ENCODE results near the gene PLA2G6.
"Not testable (repeated sequence)": the region's sequence is repeated elsewhere in the genome, so short reads cannot be mapped to it uniquely, and the experiment has no call there.

PLA2G6 gene

DNA sequence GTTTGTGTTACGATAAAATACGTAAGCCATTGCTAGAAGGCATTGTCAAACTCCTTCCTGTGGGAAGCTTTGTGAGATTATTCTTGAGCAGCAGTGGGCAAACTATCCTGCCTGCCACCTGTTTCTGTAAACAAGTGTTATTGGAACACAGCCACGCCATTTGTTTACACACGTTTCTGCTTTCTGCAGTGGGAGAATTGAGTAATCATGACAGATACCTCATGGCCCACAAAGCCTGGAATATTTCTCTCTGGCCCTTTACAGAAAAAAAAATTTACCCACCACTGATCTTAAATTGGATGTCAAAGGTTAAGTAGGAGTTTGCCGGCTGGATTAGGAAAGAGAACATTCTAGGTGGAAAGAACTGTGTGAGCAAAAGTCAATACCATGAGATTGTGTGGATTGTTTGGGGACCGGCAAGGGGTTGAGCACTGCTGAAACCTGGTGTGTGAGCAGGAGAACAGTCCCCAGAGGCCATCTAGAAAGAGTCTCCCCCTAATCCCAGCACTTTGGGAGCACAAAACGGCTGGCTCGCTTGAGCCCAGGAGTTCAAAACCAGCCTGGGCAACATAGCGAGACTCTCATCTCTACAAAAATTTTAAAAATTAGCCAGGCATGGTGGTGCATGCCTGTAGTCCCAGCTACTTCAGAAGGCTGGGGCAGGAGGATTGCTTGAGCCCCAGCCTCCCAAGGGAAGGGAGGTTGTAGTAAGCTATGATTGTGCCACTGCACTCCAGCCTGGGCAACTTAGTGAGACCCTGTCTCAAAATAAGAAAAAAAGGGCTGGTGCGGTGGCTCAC, 6.0 kb upstream of the PLA2G6 start:
- no peak for DNase-seq

- DNase-seq: no peak
Measured at GRCh38 chr22:38186429-38186828, 4.8 kb upstream of the PLA2G6 start.

DNA sequence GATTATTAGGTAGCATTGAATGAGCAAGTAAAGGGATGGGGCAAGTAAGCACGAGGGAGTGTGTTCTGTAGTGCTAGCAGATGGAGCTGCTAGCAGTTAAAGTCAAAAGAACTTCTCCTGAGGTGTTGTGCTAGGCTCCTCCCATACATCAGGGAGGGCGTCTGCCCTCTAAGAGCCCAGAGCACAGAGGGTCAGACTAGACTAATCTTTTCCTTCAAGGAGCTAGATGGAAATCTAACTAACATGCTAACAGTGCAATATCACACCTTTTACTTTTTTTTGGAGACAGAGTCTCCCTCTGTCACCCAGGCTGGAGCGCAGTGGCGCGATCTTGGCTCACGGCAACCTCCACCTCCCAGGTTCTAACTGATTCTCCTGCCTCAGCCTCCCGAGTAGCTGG, 3.2 kb upstream of the PLA2G6 start:
- DNase-seq: no peak

DNA sequence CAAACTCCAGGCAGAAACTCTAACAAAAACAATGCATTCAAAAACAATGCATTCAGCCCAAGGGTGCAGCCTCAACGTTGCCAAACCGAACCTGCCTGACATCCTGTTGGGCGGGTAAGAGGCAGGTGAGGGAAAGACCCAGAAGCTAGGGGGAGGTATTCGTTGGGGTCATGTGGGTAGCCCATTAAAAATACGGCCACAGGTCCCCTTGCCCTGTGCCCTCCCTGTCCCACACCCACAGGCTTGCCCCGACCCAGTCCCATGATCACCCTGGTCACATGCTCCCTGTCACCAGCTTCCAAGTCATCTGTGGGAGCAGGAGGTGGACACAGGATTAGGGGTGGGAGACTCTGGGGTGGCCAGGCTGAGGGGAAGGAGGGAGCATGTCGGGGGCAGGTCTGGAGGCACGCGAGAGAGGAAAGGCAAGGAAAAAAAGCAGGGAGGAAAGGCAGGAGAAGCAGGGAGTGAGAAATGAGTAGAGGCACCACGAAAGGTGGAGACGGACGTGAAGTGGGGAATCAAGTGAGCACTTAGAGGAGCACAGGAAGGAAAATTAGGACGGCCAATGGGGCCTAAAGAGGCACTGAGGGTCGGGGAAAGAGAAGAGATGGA, 683 bp downstream of the PLA2G6 start:
- peak; percentile 74 for DNase-seq

- not testable (repeated sequence) for DNase-seq
Measured at GRCh38 chr22:38178605-38178937, 3.1 kb downstream of the PLA2G6 start.

DNA sequence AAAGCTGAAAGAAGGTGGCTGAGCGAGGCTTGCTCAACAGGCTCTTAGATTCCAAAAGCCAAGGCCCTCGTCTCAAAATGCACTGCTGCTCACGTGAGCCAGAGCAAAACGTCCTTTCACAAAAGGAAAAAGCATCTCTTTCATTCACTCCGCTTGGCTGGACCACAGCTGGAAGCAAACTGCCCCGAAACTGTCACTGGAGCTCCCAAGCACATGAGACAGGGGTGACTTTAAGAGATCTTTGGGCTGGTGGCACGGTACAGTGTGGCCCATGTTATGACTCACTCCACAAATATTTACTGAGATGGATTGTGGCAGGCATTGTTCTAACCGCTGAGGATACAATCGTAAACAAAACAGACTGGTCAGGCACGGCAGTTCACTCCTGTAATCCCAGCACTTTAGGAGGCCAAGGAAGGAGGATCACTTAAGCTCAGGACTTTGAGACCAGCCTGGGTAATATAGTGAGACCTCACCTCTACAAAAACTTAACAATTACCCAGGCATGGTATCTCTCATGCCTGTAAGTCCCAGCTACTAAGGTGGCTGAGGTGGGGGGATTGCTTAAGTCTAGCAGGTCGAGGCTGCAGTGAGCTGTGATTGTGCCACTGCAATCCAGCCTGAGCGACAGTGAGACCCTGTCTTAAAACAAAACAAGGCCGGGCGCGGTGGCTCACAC, 3.6 kb downstream of the PLA2G6 start:
- DNase-seq: no peak

GRCh38 chr22:38177571-38177925, 4.1 kb downstream of the PLA2G6 start:
- DNase-seq: not testable (repeated sequence)

DNA sequence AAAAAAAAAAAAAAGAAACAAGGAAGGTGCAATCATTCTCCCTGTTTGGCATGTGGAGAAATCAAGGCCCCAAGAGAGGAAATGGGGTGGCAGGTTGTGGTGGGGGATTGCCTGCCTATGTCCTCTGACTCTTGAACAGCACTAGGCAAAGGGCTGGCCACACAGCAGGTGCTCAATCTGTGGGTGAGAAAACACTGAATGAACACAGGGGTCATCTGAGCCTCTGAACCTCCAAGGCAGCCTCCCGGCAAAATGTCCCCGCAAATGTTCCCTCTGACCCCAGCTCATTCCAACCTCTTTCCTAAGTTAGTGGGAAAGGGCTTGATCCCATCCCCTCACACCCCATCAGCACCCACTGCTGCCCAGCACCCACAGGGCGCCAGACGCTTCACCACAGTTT, 4.6 kb downstream of the PLA2G6 start:
- DNase-seq: peak; percentile 35

DNA sequence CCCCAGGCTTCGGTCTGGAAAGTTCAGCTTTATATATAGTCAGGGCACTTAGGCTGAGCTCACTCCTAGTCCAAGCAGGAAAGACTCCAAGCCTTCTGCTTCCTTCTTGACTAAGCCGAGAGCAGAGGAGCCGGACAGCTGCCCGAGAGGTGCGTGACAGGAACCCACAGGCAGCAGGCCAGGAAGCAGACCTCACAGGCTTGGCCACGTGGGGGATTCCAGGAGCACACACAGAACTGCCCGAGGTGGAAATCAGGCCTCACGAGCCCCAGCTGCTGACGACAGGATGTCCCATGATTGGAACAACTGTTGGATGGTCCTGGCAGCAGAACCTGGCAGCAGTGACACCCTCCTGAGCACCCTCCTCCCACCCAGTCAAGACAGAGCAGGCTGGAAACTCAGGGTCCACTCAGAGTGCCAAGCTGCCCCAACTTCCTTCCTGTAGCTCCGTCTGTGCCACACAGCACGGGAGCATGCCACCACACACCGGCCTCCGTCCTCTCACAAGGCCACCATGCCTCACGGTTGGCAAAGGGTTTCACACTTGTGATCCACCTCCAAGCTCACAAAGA, 5.4 kb downstream of the PLA2G6 start:
- DNase-seq: peak; percentile 69

DNA sequence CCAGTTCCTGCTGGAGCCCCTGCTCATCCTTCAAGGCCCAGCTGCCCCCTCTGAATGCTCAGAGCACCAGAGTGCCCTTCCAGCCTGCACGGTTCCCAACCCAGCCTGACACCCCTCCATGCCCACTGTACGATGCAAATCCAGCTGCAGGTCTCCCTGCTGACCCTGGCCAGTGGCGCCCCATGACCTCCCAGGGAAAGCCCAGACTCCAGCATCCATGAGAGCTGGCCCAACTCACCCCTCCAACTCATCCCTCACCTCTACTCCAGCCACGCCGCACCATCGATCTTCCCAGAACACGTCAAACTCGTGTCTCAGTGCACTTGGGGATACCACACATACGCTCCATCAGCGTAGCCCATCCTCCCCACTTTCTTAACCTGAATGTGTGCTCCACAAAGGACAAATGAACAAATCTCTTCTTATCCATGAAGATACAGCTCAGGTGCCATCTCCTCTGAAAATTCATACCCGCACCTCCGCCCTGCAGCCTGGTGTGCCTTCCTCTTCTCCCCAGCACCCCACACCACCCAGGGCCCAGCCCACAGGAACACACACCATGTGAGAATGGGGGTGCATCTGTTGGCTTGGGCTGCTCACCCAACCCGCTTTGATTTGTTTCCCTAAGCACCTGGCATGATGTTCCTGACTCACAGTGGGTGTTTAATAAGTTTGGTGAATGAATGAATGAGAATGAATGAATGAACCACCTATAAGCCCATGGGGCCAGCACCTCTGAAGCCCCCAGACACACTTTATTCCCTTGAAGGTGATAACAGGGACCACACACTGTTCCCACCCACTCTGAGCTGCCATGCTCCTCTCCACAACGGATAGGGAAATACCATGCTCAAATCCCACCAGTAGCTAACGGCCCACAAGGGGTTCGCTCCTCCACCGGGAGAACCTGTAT, 6.2 kb downstream of the PLA2G6 start:
- DNase-seq: no peak

DNA sequence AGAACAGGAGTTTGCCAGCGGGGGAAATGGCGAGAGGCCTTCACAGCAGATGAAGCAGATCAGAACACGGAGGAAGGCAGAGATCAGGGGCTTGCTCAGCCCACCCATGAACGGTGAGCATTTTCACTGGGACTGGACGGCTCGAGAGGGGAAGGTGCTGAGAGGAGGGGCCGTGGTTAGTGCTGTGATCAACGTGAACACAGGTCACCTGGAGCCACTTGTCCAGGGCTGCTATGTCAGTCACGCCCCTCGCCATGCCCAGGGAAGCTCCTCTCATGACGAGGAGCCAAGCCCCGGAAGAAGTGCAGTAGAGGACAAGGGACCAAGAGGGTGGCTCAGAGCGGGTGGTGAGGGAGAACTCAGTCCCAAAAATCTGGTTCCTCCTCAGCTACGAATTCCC, 7.0 kb downstream of the PLA2G6 start:
- no peak for DNase-seq

- no peak for DNase-seq
Measured at GRCh38 chr22:38173641-38173906, 8.1 kb downstream of the PLA2G6 start.

GRCh38 chr22:38172832-38173640, 8.6 kb downstream of the PLA2G6 start:
- DNase-seq: peak; percentile 64

DNA sequence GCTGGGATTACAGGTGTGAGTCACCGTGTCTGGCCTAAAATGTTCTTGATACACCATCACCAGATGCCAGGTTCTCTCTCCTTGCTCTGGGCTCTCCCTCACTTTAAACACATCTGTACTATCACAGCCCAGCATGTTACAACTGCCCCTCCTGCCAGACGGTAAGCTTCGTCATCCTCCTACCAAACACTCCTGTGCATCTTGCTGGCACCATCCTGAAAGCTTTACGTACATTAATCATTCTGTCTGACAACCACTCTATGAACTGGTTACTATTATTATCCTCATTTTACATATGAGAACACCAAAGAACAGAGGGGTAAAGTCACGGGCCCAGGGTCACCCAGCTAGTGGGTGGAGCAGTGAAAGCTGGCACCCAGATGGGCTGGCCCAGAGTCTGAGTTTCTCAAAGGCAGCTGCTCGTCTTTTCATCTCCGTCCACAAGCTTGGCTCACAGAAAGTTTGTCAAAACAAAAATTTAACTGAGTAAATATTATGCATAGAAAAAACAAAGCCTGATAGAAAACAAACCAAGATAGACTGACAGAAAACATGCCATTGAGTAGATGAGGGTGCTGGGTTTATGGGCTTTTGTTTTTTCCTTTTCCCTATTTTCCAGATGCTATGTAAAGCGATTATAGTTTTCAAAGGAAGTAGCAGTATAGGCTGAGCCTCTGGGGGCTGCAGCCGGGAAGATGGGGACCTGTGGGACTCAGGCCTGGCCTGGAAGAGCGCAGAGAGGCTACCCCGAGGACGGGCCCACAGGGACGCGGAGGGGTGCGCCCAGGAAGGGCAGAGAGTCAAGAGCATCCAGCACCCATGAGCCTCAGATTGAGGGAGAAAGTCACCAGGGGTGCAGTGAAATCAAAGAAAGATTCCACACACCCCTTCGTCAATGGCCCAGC, 9.5 kb downstream of the PLA2G6 start:
- no peak for DNase-seq

- no peak for DNase-seq
Measured at GRCh38 chr22:38170469-38170868, 11.2 kb downstream of the PLA2G6 start.

DNA sequence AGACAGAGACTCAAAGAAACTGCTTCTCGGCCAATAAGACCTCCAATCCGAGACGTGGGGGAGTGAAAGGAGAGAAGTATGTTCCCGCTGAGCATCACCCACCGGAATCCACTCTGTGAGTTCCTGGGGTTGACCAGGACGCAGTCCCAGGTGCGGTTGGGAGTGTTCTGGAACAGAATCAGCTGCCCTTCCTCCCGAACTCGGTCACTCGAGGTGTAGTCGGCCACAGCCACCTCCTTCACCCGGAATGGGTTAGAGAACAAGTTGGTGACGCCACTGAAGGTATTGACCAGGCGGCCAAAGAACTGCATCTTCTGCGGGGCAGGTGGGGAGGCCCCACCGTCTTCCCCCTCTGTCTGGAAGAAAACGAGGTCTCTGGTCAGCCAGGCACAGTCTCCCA, 12.5 kb downstream of the PLA2G6 start:
- DNase-seq: no peak

- DNase-seq: no peak
Measured at GRCh38 chr22:38167988-38168407, 13.6 kb downstream of the PLA2G6 start.

GRCh38 chr22:38165922-38166593, 15.6 kb downstream of the PLA2G6 start:
- DNase-seq: no peak

- DNase-seq: no peak
Measured at GRCh38 chr22:38164551-38164918, 17.1 kb downstream of the PLA2G6 start.

GRCh38 chr22:38163844-38164550, 17.6 kb downstream of the PLA2G6 start:
- no peak for DNase-seq

Measured in CD4-positive, alpha-beta T cell treated with Interleukin-17A for 1 hour (primary cell).